HG03097 (cell line): ENCODE measurements around the gene CCDC188.

Experiments used
- ATAC-seq: cut with Tn5 transposase; IDR thresholded peaks from one replicate; pipeline ENCODE4 v1.9.1; 2021; ENCODE audit not compliant: unreplicated experiment, low FRiP score

The CCDC188 gene

DNA sequence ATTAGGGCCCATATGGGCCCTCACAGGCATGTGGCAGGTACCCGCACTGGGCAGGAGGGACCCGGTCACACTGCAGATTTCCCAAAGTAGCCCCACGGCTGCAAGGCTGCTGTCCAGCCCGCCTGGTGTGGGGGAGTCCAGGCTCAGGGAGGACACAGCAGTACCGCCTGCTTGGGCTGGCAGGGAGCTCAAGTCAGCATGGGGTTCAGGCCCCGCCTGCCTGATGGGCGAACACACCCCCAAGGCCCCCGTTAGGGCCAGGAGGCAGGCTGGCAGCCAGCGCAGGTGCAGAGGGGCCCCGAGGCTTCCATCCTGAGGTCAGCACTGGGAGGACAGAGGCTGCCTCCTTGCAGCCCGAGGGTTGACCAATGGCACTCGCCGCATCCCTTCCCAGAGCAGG is 13.7 kb downstream of the CCDC188 start:
- ATAC-seq = no peak

DNA sequence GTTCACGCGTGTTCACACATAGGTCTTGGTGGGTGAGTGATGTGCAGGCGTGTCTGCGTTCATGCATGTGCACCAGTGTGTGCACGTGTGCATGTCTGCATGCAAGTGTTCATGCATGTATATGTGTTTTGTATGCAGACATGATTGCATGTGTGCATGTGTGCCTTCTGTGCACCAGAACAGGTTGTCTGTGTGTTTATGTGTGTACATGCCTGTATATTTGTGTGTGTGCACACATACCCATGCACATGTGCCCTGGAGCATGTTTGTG is 14.3 kb downstream of the CCDC188 start:
- ATAC-seq = no peak

- no peak for ATAC-seq
Measured at GRCh38 chr22:20135806-20136602, 14.9 kb downstream of the CCDC188 start.

GRCh38 chr22:20135265-20135664 is 15.6 kb downstream of the CCDC188 start:
- no peak for ATAC-seq

- no peak for ATAC-seq
Measured at GRCh38 chr22:20133930-20134549, 16.8 kb downstream of the CCDC188 start.

GRCh38 chr22:20132686-20133246 is 18.1 kb downstream of the CCDC188 start:
- ATAC-seq = no peak

- peak; percentile 2 for ATAC-seq
Measured at GRCh38 chr22:20131859-20132685, 18.8 kb downstream of the CCDC188 start.

DNA sequence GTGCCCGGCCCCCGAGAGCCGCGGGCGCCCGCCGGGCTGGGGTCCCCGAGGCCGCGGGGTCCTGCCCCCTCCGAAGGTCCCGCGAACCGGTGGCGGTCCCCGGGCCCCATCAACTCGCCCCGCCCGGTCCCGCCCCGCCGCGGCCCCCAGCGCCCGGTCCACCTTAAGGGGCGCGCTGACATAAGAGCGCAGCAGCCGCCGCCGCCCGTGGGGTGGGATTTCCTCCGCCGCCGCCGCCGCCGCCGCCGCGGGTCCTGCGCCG is 19.3 kb downstream of the CCDC188 start, which contains the start of gene ZDHHC8:
Gene ZDHHC8 (plus strand): TSS at position 208 of the 262 bp plus-strand sequence. CDS start 144 bp downstream, outside the sequence.
- ATAC-seq = peak; percentile 22

DNA sequence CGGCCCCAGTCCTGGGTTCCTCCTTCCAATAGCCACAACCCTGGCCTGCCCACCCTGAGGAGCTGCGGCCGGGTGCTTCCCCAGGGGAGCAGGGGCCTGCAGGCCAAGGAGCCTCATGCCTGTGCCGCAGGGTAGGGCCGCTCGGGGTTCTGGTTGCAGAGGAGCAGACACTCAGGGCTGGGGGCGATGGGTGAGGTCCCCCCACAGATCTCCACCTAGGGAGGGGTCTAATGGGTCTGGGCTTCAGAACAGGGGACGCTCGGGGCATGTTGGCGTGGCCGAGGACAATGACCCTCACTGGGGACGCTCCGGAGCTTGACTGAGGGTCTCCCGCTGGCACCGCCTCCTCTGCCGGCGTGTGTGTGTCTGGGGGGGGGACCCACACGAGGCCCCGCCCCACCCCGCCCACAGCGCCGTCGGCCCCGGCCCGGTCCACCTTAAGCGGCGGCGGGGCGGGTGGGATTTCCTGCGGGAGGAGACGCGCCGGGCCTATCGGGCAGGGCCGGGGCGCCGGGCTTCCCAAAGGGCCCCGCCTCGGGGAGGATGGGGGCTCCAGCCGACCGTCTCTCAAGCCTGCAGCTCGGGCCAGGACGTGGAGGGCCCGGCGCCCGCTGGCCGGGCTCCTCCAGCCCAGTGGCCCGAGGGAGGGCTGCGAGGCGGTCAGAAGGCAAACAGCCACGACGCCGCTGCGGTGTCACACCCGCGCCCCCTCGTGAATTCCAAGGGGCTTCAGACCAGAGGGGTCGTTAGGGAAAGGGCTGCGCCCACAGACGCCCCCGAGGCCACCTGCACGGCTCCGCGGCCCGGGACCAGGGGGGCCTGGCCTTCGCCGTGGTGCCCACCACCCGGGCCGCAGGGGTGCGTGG is 19.9 kb downstream of the CCDC188 start:
- peak; percentile 45 for ATAC-seq

DNA sequence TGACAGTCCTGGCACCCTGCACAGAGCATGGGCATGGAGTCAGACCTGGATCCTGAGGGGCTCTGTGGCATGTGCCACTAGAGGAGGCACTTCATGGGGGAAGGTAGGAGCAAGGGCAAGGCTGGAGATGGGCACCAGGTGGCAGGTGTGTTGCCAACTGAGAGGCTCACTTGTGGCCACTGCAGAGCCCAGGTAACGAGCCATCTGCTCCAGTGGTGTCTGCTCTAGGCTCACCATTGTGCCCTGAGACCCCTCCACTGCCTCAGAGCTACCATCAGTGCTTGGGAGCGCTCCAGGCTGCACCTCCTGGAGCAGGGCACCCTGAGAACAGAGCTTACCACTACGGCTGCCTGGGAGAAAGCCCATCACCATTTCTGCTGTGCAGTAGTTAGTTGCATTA is 20.5 kb downstream of the CCDC188 start:
- ATAC-seq = no peak

- no peak for ATAC-seq
Measured at GRCh38 chr22:20129747-20130014, 21.2 kb downstream of the CCDC188 start.

DNA sequence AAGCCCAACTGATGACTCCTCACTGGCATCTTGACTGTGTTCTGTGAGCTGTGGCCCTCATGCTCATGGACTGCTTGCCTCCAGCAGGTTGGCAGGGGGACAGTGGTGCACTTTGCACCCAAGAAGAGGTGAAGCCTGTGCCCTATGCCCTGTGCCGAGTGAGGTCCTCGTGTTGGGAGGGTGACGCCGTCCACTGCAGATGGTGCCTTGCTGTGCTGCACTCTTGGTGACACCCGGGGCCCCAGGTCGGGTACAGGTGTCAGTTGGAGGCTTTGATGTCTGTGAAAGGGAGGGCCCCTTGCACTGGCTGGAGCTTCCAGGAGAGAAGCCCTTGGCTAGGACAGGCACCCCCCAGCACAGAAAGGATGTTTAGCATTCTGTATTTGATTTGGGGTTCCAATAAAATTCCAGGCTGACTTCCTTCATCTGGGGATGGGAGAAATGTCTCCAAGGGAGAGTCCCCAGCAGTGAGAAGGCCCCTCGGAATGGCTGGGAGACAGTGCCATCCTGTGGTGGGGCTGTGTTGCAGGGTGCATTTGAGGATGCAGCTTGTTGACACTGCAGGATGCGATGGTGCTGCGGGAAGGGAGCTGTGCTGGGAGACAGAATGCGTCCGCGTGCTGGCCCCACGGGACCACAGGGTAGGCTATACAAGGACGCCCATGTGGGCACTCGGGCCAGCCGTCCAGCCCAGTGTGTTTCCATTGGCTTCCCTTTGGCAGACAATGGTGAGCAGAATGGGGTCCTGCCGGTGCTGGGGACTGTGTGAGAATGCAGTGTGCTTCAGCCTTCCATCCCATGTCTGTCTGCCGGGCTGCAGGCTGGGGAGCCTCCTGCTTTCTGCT is 21.7 kb downstream of the CCDC188 start:
- no peak for ATAC-seq

GRCh38 chr22:20128619-20128901 is 22.3 kb downstream of the CCDC188 start:
- no peak for ATAC-seq

- no peak for ATAC-seq
Measured at GRCh38 chr22:20127869-20128618, 22.8 kb downstream of the CCDC188 start.

- ATAC-seq = no peak
Measured at GRCh38 chr22:20127318-20127868, 23.5 kb downstream of the CCDC188 start.

- ATAC-seq = no peak
Measured at GRCh38 chr22:20126284-20127029, 24.4 kb downstream of the CCDC188 start.

GRCh38 chr22:20125201-20126174 is 25.4 kb downstream of the CCDC188 start:
- ATAC-seq = no peak
